Stimulated activated CD4-positive, alpha-beta T cell treated with anti-CD3 and anti-CD28 coated beads, Interleukin-1b, Interleukin-23, amount 100 ng/mL, for 4 hours (primary cell): ENCODE results near the gene ATP11A.
"Not testable (repeated sequence)": the region's sequence is repeated elsewhere in the genome, so short reads cannot be mapped to it uniquely, and the experiment has no call there.

Experiments
- DNase-seq, 2 donors: peaks; one replicate each; pipeline ENCODE4 v3.0.0-alpha.2; 2020; ENCODE audit warnings: low read depth in 2 of 2

ATP11A gene

GRCh38 chr13:112670864-112671263 lies 19.0 kb upstream of the ATP11A start:
- DNase-seq, result no peak

GRCh38 chr13:112671359-112671758 lies 18.5 kb upstream of the ATP11A start:
- DNase-seq, result no peak

GRCh38 chr13:112672651-112673284 lies 17.1 kb upstream of the ATP11A start:
- no peak for DNase-seq

- DNase-seq, result no peak
Observed at GRCh38 chr13:112674412-112675365, 15.1 kb upstream of the ATP11A start.

- no peak for DNase-seq
Observed at GRCh38 chr13:112675366-112675756, 14.5 kb upstream of the ATP11A start.

GRCh38 chr13:112677421-112677962 lies 12.3 kb upstream of the ATP11A start:
- not testable (repeated sequence) for DNase-seq

- no peak for DNase-seq
Observed at GRCh38 chr13:112679381-112679780, 10.5 kb upstream of the ATP11A start.

GRCh38 chr13:112679932-112680677 lies 9.7 kb upstream of the ATP11A start:
- no peak for DNase-seq

GRCh38 chr13:112680741-112681360 lies 9.0 kb upstream of the ATP11A start:
- DNase-seq, result no peak

- no peak for DNase-seq
Observed at GRCh38 chr13:112683581-112683980, 6.3 kb upstream of the ATP11A start.

GRCh38 chr13:112684071-112684845 lies 5.6 kb upstream of the ATP11A start:
- DNase-seq, result no peak

- DNase-seq, result not testable (repeated sequence)
Observed at GRCh38 chr13:112685189-112685805, 4.5 kb upstream of the ATP11A start.

GRCh38 chr13:112685896-112686295 lies 3.9 kb upstream of the ATP11A start:
- no peak for DNase-seq

GRCh38 chr13:112686364-112686763 lies 3.5 kb upstream of the ATP11A start:
- DNase-seq, result no peak

GRCh38 chr13:112686987-112687386 lies 2.9 kb upstream of the ATP11A start:
- DNase-seq, result no peak

- no peak for DNase-seq
Observed at GRCh38 chr13:112687836-112688559, 1.8 kb upstream of the ATP11A start.

- DNase-seq, result peak; percentile 37 to 45
Observed at GRCh38 chr13:112688560-112689302, 1.1 kb upstream of the ATP11A start.

- peak in 1 of 2 donors; percentile 22 for DNase-seq
Observed at GRCh38 chr13:112690283-112690929, 568 bp downstream of the ATP11A start.
